IMR-90 (cell line): ENCODE data around the gene UPK3A. TPM values are rescaled to one million over a fixed set of nuclear protein-coding genes. Genes with fewer than 3 reads are reported as not detected.

Source experiments
- ATAC-seq: fragments of 200-7000 bp; cut with Tn5 transposase; 2 replicates; pipeline ENCODE4 v1.9.1; 2020; ENCODE audit warnings: low read depth, mild to moderate bottlenecking, moderate library complexity
- BruUV-seq: library from RNA; stranded (reverse); fragments of 400-500 nt; replicated peaks from 2 replicates; lab custom pipeline; 2021; lab: Mats Ljungman, UMichigan
- CTCF ChIA-PET: fragments of 300-600 bp; formaldehyde crosslinking; extraction: SDS; loops from one replicate; lab custom pipeline; 2021; ENCODE audit warnings: antibody characterized with exemption; lab: Yijun Ruan, JAX
- POLR2A ChIA-PET: fragments of 300-600 bp; sonication (Branson Sonifier 250); formaldehyde crosslinking; loops from one replicate; lab custom pipeline; 2022; ENCODE audit warnings: antibody characterized with exemption; ENCODE audit not compliant: unreplicated experiment; lab: Charles Lee
- DNase-seq: peaks from one replicate; pipeline ENCODE4 v3.0.0; 2013
- H2AFZ ChIP-seq: replicated peaks from 2 replicates; pipeline ENCODE3; 2013; ENCODE audit warnings: low read length, mild to moderate bottlenecking; ENCODE audit not compliant: poor library complexity
- H2AK5ac ChIP-seq: 2 replicates; pipeline ENCODE4 v1.6.1; 2013; ENCODE audit warnings: low read depth, low read length, inconsistent platforms
- H2AK9ac ChIP-seq: replicated peaks from 2 replicates; pipeline ENCODE3; 2013; ENCODE audit warnings: mild to moderate bottlenecking, low read depth, low read length, moderate library complexity; ENCODE audit not compliant: poor library complexity
- H2BK120ac ChIP-seq: 2 replicates; pipeline ENCODE4 v1.6.1; 2013; ENCODE audit warnings: low read depth, low read length, inconsistent platforms
- H2BK15ac ChIP-seq: 3 replicates; pipeline ENCODE4 v1.6.1; 2013; ENCODE audit warnings: low read depth, low read length, inconsistent platforms
- H2BK20ac ChIP-seq: 2 replicates; pipeline ENCODE4 v1.6.1; 2013; ENCODE audit warnings: low read depth, mild to moderate bottlenecking, inconsistent platforms, low read length, moderate library complexity
- H2BK5ac ChIP-seq: 2 replicates; pipeline ENCODE4 v1.6.1; 2013; ENCODE audit warnings: mild to moderate bottlenecking, low read depth, low read length, inconsistent platforms; ENCODE audit not compliant: poor library complexity, severe bottlenecking
- H3K14ac ChIP-seq: replicated peaks from 2 replicates; pipeline ENCODE4 v1.6.1; 2013; ENCODE audit warnings: low read depth, low read length, inconsistent platforms
- H3K18ac ChIP-seq: 2 replicates; pipeline ENCODE4 v1.6.1; 2013; ENCODE audit warnings: low read depth, low read length, control low read depth
- H3K23ac ChIP-seq: 2 replicates; pipeline ENCODE4 v1.6.1; 2013; ENCODE audit warnings: low read depth, low read length, inconsistent platforms
- H3K27ac ChIP-seq: 2 replicates; pipeline ENCODE4 v1.5.1; 2013; ENCODE audit warnings: mild to moderate bottlenecking, control low read depth, low read length; ENCODE audit not compliant: insufficient read depth
- H3K27me3 ChIP-seq: 2 replicates; pipeline ENCODE4 v1.6.1; 2013; ENCODE audit warnings: low read length; ENCODE audit not compliant: control insufficient read depth, insufficient read depth
- H3K36me3 ChIP-seq: 2 replicates; pipeline ENCODE4 v1.6.1; 2013; ENCODE audit warnings: low read length, mixed read lengths; ENCODE audit not compliant: control insufficient read depth, insufficient read depth
- H3K4ac ChIP-seq: 2 replicates; pipeline ENCODE4 v1.6.1; 2013; ENCODE audit warnings: low read depth, low read length, inconsistent platforms
- H3K4me1 ChIP-seq: 2 replicates; pipeline ENCODE4 v1.6.1; 2013; ENCODE audit warnings: low read length, mixed read lengths; ENCODE audit not compliant: control insufficient read depth, insufficient read depth
- H3K4me2 ChIP-seq: 2 replicates; pipeline ENCODE4 v1.6.1; 2013; ENCODE audit warnings: low read depth, mild to moderate bottlenecking, control low read depth, low read length, moderate library complexity
- H3K4me3 ChIP-seq: 2 replicates; pipeline ENCODE4 v1.5.1; 2013; ENCODE audit warnings: low read depth, mild to moderate bottlenecking, control low read depth, low read length, moderate library complexity; ENCODE audit not compliant: insufficient read depth
- H3K56ac ChIP-seq: 2 replicates; pipeline ENCODE4 v1.6.1; 2013; ENCODE audit warnings: low read length, inconsistent platforms; ENCODE audit not compliant: insufficient read depth; ENCODE audit errors: extremely low read depth
- H3K79me1 ChIP-seq, 2 experiments: 2 replicates each; pipeline ENCODE4 v1.6.1; 2013; ENCODE audit warnings: low read length in 2 of 2, inconsistent platforms in 1 of 2, low read depth in 1 of 2
- H3K9ac ChIP-seq: 2 replicates; pipeline ENCODE4 v1.6.1; 2013; ENCODE audit warnings: low read depth, low read length, control low read depth
- H3K9me1 ChIP-seq: 2 replicates; pipeline ENCODE4 v1.6.1; 2013; ENCODE audit warnings: low read length, inconsistent platforms; ENCODE audit not compliant: insufficient read depth
- H3K9me3 ChIP-seq: 2 replicates; pipeline ENCODE4 v1.6.1; 2013; ENCODE audit warnings: low read length; ENCODE audit not compliant: control insufficient read depth, insufficient read depth
- H4K20me1 ChIP-seq: 2 replicates; pipeline ENCODE4 v1.6.1; 2013; ENCODE audit warnings: low read length, inconsistent platforms; ENCODE audit not compliant: insufficient read depth
- H4K5ac ChIP-seq: 2 replicates; pipeline ENCODE4 v1.6.1; 2013; ENCODE audit warnings: mild to moderate bottlenecking, low read depth, low read length, control low read depth
- H4K8ac ChIP-seq, 2 experiments: 2 replicates each; pipeline ENCODE4 v1.6.1; 2013; ENCODE audit warnings: low read depth in 2 of 2, low read length in 2 of 2, control low read depth in 1 of 2, inconsistent platforms in 1 of 2
- H4K91ac ChIP-seq: 2 replicates; pipeline ENCODE4 v1.6.1; 2013; ENCODE audit warnings: low read depth, low read length, inconsistent platforms; ENCODE audit not compliant: insufficient read depth
- SMC3 ChIP-seq: fragments of 150-350 bp; IDR thresholded peaks from 2 replicates; pipeline ENCODE4 v1.6.1; 2016; ENCODE audit warnings: low read depth, mild to moderate bottlenecking, antibody characterized with exemption, low read length, moderate library complexity
- whole genome bisulfite sequencing, 2 experiments: methylation state at CpG; one replicate each; pipeline versions ENCODE4 v1.1.5 to v1.1.7; 2013; ENCODE audit warnings: missing lambda C conversion rate in 2 of 2; ENCODE audit not compliant: insufficient read length in 1 of 2; ENCODE audit errors: extremely low coverage in 2 of 2; 5-methylcytosine and 5-hydroxymethylcytosine counted together
- dilution Hi-C: fragments of 300-500 bp; cut with HindIII; formaldehyde crosslinking; loops from one replicate; pipeline ENCODE4 v1.14.3; 2018; ENCODE audit warnings: low sequenced_read_pairs; ENCODE audit not compliant: unreplicated experiment
- in situ Hi-C: fragments of 300-500 bp; cut with MboI; formaldehyde crosslinking; loops from 3 replicates; pipeline ENCODE4 v1.14.3; 2019; ENCODE audit warnings: low sequenced_read_pairs, inconsistent platforms, mixed read lengths
- intact Hi-C: fragments of 100-400 bp; cut with micrococcal nuclease; formaldehyde crosslinking; loops from 2 replicates; pipeline ENCODE4 v1.10.0; 2022
- polyA plus RNA-seq, 3 experiments: library from polyadenylated mRNA; depleted of rRNA; stranded (reverse); fragments of >200 nt; gene quantifications; 2 replicates each; pipeline ENCODE4 v1.2.3, GENCODE V29; 2012; ENCODE audit warnings: low replicate concordance in 1 of 3
- total RNA-seq: library from RNA; depleted of rRNA; stranded (reverse); fragments of >200 nt; gene quantifications from 2 replicates; pipeline ENCODE4 v1.2.3, GENCODE V29; 2012
- TF ChIP-seq, protein P1 (sequence below): conservative IDR thresholded peaks from 2 replicates; pipeline ENCODE4 v1.5.1; 2012; ENCODE audit warnings: mild to moderate bottlenecking, low read depth, low read length, improper control_type of control experiment

The UPK3A gene
- total and polyA plus RNA-seq, 2 of the 4 experiments (the other 2 are of a cell fraction): not detected

DNA sequence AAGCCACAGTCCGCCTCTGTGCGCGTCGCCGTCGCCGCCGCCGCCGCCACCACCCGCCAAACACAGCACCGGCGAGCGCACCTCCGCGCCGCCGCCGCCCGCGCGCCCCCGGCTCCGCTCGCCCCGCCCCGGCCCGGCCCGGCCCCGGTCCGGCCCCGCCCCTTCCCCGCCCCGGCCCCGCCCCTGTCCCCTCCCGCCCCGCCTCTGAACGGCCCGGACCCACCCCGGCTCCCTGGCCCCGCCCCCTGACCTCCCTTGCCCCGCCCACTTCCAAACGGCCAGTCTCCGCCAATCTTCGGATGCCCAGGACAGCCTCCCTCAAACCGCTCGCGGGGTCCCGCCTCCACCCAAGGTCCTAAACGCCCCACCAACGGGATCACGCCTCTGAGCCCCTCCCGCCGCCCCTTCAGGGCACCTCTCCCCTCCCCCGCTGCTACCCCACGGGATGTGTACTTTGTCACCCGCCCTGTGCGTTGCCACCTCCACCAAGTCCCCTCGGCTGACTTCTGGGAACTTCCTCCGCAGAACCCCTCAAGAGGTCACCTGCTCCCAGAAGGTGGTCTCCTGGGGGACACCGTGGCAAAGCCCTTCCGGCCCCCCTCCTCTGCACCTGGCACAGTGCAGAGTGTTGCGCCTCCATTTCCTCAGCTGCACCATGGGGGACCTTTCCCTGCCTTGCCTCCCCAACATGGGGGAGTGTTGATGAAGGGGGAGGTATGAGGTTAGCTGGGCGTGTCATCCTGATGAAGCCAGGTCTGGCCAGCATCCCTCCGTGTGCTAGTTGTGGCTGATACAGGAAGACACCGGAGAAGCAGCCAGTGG is 43.7 kb upstream of the UPK3A start, which contains the start of gene KIAA0930 (continued):
- TF ChIP-seq, protein P1, sequence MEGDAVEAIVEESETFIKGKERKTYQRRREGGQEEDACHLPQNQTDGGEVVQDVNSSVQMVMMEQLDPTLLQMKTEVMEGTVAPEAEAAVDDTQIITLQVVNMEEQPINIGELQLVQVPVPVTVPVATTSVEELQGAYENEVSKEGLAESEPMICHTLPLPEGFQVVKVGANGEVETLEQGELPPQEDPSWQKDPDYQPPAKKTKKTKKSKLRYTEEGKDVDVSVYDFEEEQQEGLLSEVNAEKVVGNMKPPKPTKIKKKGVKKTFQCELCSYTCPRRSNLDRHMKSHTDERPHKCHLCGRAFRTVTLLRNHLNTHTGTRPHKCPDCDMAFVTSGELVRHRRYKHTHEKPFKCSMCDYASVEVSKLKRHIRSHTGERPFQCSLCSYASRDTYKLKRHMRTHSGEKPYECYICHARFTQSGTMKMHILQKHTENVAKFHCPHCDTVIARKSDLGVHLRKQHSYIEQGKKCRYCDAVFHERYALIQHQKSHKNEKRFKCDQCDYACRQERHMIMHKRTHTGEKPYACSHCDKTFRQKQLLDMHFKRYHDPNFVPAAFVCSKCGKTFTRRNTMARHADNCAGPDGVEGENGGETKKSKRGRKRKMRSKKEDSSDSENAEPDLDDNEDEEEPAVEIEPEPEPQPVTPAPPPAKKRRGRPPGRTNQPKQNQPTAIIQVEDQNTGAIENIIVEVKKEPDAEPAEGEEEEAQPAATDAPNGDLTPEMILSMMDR: no peak

DNA sequence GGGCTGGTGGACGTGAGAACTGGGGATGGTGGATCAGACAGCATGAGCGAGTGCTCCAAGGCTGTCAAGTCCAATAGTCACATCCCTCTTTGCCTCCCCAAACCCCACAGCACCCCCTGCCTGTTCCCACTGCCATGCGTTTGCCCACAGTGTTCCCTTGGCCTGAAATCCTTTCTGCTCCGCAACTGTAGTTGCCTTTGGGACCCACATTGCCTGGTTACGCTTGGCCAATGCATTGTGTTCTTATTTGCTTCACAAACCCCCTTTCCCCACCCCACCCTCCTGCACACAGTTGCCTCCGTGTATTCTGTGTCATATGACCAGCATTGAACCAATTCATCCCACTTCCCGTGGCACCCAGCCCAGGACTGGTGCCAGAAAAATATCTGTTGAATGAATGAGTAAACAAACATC is 42.0 kb upstream of the UPK3A start:
- no peak overlapping the region for H3K14ac ChIP-seq
- H3K4me3 ChIP-seq: no peak overlapping the region
- H3K4me1 ChIP-seq: peaks cover 11% of the 10 kb centered on the region; the same call in 1 of the 2 replicates
- ChIA-PET POLR2A (no interaction called here), CTCF (no interaction called here)
- 93% methylated on average over 5 of the region's 7 CpGs; no CpG with 5 or more reads in 1 of the 2 experiments for WGBS, 2 experiments
- no peak overlapping the region for H3K18ac ChIP-seq
- H4K91ac ChIP-seq: no peak overlapping the region; the same call in 1 of the 2 replicates
- H4K5ac ChIP-seq: no peak overlapping the region
- H2BK120ac ChIP-seq: 0 out of 2 replicates have a peak overlapping the region, but pooled peaks have one; percentile 18
- no peaks in the 10 kb centered on the region for H3K9me3 ChIP-seq
- no peak overlapping the region for H3K9ac ChIP-seq
- peak overlapping the region; percentile 10 for H3K4ac ChIP-seq
- intact Hi-C loops: no loop called here
- no peak overlapping the region for H2BK20ac ChIP-seq
- no peak overlapping the region for H2AFZ ChIP-seq
- no peak overlapping the region for H3K23ac ChIP-seq
- dilution Hi-C loops: no loop called here
- no peaks in the 10 kb centered on the region for H3K27me3 ChIP-seq
- H2AK9ac ChIP-seq: peak overlapping the region; percentile 32
- peaks cover 8% of the 10 kb centered on the region for H3K9me1 ChIP-seq
- peaks cover 2% of the 10 kb centered on the region; the same call in 1 of the 2 replicates for H3K36me3 ChIP-seq
- no peak overlapping the region for H3K56ac ChIP-seq
- no peak overlapping the region for H2BK15ac ChIP-seq
- no peak overlapping the region for H3K27ac ChIP-seq
- no peak overlapping the region for H3K4me2 ChIP-seq
- in situ Hi-C loops: no loop called here
- H2AK5ac ChIP-seq: peak overlapping the region; percentile 43; the same call in 1 of the 2 replicates
- DNase-seq (no peak), ATAC-seq (no peak)
- no peak overlapping the region; a peak in 1 of 4 replicates for H4K8ac ChIP-seq
- H3K79me1 ChIP-seq: peaks cover 12 to 23% of the 10 kb centered on the region in 2 experiments
- no peak overlapping the region for H2BK5ac ChIP-seq
- TF ChIP-seq, protein P1: peak; percentile 14; the same call in 1 of the 2 replicates
- no peak for TF ChIP-seq SMC3
- BruUV-seq: no TSS peak
- H4K20me1 ChIP-seq: peaks cover 22% of the 10 kb centered on the region; the same call in 1 of the 2 replicates
